Measurements from ENCODE around the gene RABL6.

- no peak for TF ChIP-seq POLR2A (IDR thresholded peaks at IDR 0.05)
- peak; percentile 45 to 63 (median 54) for TF ChIP-seq CTCF (IDR thresholded peaks at IDR 0.05)
These were observed 23.3 kb upstream of the RABL6 start for GRCh38 chr9:136784249-136784996.
